SK-N-SH treated with all-trans-retinoic acid at 6 μM for 48 hours (cell line): ENCODE results near the gene MRPL48.

Source experiments
- ARNTL ChIP-seq: fragments of 450-650 bp; formaldehyde crosslinking; IDR thresholded peaks from 2 replicates; pipeline ENCODE4 v1.5.0; 2020; ENCODE audit warnings: low read depth, mild to moderate bottlenecking, moderate library complexity, borderline replicate concordance
- BACH2 ChIP-seq: fragments of 250-450 bp; sonication (Bioruptor Pico); IDR thresholded peaks from 2 replicates; pipeline ENCODE4 v1.9.0; 2021; ENCODE audit warnings: mild to moderate bottlenecking, borderline replicate concordance
- GLIS3 ChIP-seq: fragments of 250-450 bp; sonication (Bioruptor Pico); IDR thresholded peaks from 2 replicates; pipeline ENCODE4 v1.5.0; 2020; ENCODE audit warnings: mild to moderate bottlenecking, moderate library complexity
- ISL1 ChIP-seq: fragments of 250-450 bp; sonication (Bioruptor Pico); IDR thresholded peaks from 2 replicates; pipeline ENCODE4 v2.1.2; 2022; ENCODE audit warnings: mild to moderate bottlenecking, moderate library complexity
- PPARA ChIP-seq: fragments of 250-450 bp; sonication (Bioruptor Pico); IDR thresholded peaks from 2 replicates; pipeline ENCODE4 v1.5.0; 2020; ENCODE audit warnings: mild to moderate bottlenecking, borderline replicate concordance
- RARB ChIP-seq: fragments of 250-450 bp; sonication (Bioruptor Pico); IDR thresholded peaks from 2 replicates; pipeline ENCODE4 v1.8.0; 2021; ENCODE audit warnings: mild to moderate bottlenecking, moderate library complexity
- TOX ChIP-seq: fragments of 250-450 bp; sonication (Bioruptor Pico); IDR thresholded peaks from 2 replicates; pipeline ENCODE4 v1.8.0; 2021; ENCODE audit warnings: mild to moderate bottlenecking, moderate library complexity, borderline replicate concordance
- ZFP3 ChIP-seq: fragments of 250-450 bp; sonication (Bioruptor Pico); IDR thresholded peaks from 2 replicates; pipeline ENCODE4 v1.5.0; 2020; ENCODE audit warnings: mild to moderate bottlenecking, moderate library complexity
- ZFP30 ChIP-seq: fragments of 450-650 bp; formaldehyde crosslinking; IDR thresholded peaks from 2 replicates; pipeline ENCODE4 v1.5.0; 2022; ENCODE audit warnings: mild to moderate bottlenecking, moderate library complexity
- ZNF565 ChIP-seq: fragments of 450-650 bp; formaldehyde crosslinking; conservative IDR thresholded peaks from 2 replicates; pipeline ENCODE4 v1.5.0; 2020; ENCODE audit warnings: low read depth, mild to moderate bottlenecking, moderate library complexity
- ZNF70 ChIP-seq: fragments of 450-650 bp; formaldehyde crosslinking; IDR thresholded peaks from 2 replicates; pipeline ENCODE4 v1.5.0; 2020; ENCODE audit warnings: mild to moderate bottlenecking, moderate library complexity
- ZNF8 ChIP-seq: fragments of 450-650 bp; formaldehyde crosslinking; IDR thresholded peaks from 2 replicates; pipeline ENCODE4 v1.5.0; 2020; ENCODE audit warnings: mild to moderate bottlenecking, moderate library complexity
- TF ChIP-seq, protein P1 (sequence below): fragments of 250-450 bp; sonication (Bioruptor Pico); IDR thresholded peaks from 2 replicates; pipeline ENCODE4 v1.8.0; 2020; ENCODE audit warnings: mild to moderate bottlenecking, moderate library complexity, borderline replicate concordance
- TF ChIP-seq, protein P2 (sequence below): fragments of 250-450 bp; sonication (Bioruptor Pico); IDR thresholded peaks from 2 replicates; pipeline ENCODE4 v1.5.1; 2020; ENCODE audit warnings: low read depth, mild to moderate bottlenecking, moderate library complexity

DNA sequence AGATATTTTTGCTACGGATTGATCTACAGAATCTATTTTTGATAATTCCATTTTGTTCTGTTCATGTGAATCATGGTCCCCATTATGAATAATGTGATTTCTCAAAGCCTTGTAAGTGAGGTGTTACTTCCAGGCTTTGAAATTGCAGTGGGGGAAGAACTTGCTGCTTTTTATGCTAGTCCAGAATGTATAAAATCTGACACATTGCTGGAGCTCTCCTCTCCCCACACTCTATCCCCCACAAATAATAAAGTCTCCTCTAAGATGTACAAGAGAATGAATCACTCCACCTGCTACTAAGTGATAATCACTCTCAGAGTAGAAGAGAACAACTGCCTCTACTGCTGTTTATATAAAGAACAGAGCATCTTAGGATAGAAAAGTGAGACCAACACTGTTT, 20.9 kb upstream of the MRPL48 start:
- TF ChIP-seq TOX (CRISPR knock-in tag) (no peak), ISL1 (CRISPR knock-in tag) (no peak), RARB (CRISPR knock-in tag) (no peak), ARNTL (CRISPR knock-in tag) (no peak), GLIS3 (CRISPR knock-in tag) (no peak), ZFP30 (CRISPR knock-in tag) (no peak), ZNF565 (CRISPR knock-in tag) (no peak), BACH2 (CRISPR knock-in tag) (no peak), PPARA (CRISPR knock-in tag) (no peak), ZNF8 (no peak), ZNF70 (no peak), ZFP3 (CRISPR knock-in tag) (no peak)
- TF ChIP-seq, protein P1, sequence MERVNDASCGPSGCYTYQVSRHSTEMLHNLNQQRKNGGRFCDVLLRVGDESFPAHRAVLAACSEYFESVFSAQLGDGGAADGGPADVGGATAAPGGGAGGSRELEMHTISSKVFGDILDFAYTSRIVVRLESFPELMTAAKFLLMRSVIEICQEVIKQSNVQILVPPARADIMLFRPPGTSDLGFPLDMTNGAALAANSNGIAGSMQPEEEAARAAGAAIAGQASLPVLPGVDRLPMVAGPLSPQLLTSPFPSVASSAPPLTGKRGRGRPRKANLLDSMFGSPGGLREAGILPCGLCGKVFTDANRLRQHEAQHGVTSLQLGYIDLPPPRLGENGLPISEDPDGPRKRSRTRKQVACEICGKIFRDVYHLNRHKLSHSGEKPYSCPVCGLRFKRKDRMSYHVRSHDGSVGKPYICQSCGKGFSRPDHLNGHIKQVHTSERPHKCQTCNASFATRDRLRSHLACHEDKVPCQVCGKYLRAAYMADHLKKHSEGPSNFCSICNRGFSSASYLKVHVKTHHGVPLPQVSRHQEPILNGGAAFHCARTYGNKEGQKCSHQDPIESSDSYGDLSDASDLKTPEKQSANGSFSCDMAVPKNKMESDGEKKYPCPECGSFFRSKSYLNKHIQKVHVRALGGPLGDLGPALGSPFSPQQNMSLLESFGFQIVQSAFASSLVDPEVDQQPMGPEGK (CRISPR knock-in tag): no peak
- TF ChIP-seq, protein P2, sequence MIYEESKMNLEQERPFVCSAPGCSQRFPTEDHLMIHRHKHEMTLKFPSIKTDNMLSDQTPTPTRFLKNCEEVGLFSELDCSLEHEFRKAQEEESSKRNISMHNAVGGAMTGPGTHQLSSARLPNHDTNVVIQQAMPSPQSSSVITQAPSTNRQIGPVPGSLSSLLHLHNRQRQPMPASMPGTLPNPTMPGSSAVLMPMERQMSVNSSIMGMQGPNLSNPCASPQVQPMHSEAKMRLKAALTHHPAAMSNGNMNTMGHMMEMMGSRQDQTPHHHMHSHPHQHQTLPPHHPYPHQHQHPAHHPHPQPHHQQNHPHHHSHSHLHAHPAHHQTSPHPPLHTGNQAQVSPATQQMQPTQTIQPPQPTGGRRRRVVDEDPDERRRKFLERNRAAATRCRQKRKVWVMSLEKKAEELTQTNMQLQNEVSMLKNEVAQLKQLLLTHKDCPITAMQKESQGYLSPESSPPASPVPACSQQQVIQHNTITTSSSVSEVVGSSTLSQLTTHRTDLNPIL (CRISPR knock-in tag): no peak
